Neuronal stem cell (in vitro differentiated cells): ENCODE measurements around the gene ALS2.
A peak's percentile ranks its signal among the peaks of the same experiment; 100 is the strongest.

Experiments
- DNase-seq: peaks from one replicate; pipeline ENCODE4 v3.0.0-alpha.2; 2013; ENCODE audit warnings: low spot score
- H2AFZ ChIP-seq: one replicate; pipeline ENCODE4 v1.6.1; 2013; ENCODE audit warnings: mild to moderate bottlenecking, low read length, inconsistent platforms
- H2AK5ac ChIP-seq: 2 replicates; pipeline ENCODE4 v1.6.1; 2013; ENCODE audit warnings: low read depth, mild to moderate bottlenecking, inconsistent platforms, low read length, moderate library complexity, mixed read lengths
- H2BK120ac ChIP-seq: 2 replicates; pipeline ENCODE4 v1.6.1; 2013; ENCODE audit warnings: low read depth, mild to moderate bottlenecking, inconsistent platforms, low read length, moderate library complexity, mixed read lengths
- H2BK12ac ChIP-seq: one replicate; pipeline ENCODE4 v1.6.1; 2013; ENCODE audit warnings: low read length, inconsistent platforms
- H2BK15ac ChIP-seq: 2 replicates; pipeline ENCODE4 v1.6.1; 2013; ENCODE audit warnings: mild to moderate bottlenecking, low read length, inconsistent platforms, mixed read lengths
- H2BK5ac ChIP-seq: one replicate; pipeline ENCODE4 v1.6.1; 2013; ENCODE audit warnings: inconsistent platforms, mild to moderate bottlenecking, low read length, moderate library complexity
- H3K14ac ChIP-seq: one replicate; pipeline ENCODE4 v1.6.1; 2013; ENCODE audit warnings: low read length, inconsistent platforms
- H3K18ac ChIP-seq: 2 replicates; pipeline ENCODE4 v1.6.1; 2013; ENCODE audit warnings: low read length, inconsistent platforms
- H3K23ac ChIP-seq: 2 replicates; pipeline ENCODE4 v1.6.1; 2013; ENCODE audit warnings: low read depth, mild to moderate bottlenecking, mixed read lengths, low read length, inconsistent platforms; ENCODE audit not compliant: poor library complexity
- H3K27ac ChIP-seq: replicated peaks from 3 replicates; pipeline ENCODE4 v1.5.1; 2013; ENCODE audit warnings: low read length, inconsistent platforms
- H3K27me3 ChIP-seq, 3 experiments: 2 replicates each; pipeline ENCODE4 v1.6.1; 2013; ENCODE audit warnings: low read length in 3 of 3, mild to moderate bottlenecking in 2 of 3, inconsistent platforms in 1 of 3, low read depth in 1 of 3, mixed read lengths in 1 of 3, moderate library complexity in 1 of 3; ENCODE audit not compliant: control insufficient read depth in 3 of 3, insufficient read depth in 3 of 3
- H3K36me3 ChIP-seq, 2 donors: replicated peaks in 1 of 2; 2 replicates each; pipeline ENCODE4 v1.6.1; 2013; ENCODE audit warnings: low read length in 2 of 2; ENCODE audit not compliant: control insufficient read depth in 2 of 2, insufficient read depth in 2 of 2
- H3K4ac ChIP-seq: 2 replicates; pipeline ENCODE4 v1.6.1; 2013; ENCODE audit warnings: inconsistent platforms, mild to moderate bottlenecking, low read length, moderate library complexity
- H3K4me1 ChIP-seq, 2 donors: 1 replicate in 1 of 2; 2 replicates in 1 of 2; pipeline ENCODE4 v1.6.1; 2013; ENCODE audit warnings: low read length in 2 of 2, low read depth in 1 of 2; ENCODE audit not compliant: control insufficient read depth in 2 of 2, insufficient read depth in 1 of 2
- H3K4me2 ChIP-seq: one replicate; pipeline ENCODE4 v1.6.1; 2013; ENCODE audit warnings: mild to moderate bottlenecking, low read length, inconsistent platforms; ENCODE audit not compliant: insufficient read depth, poor library complexity, severe bottlenecking
- H3K4me3 ChIP-seq, 2 donors: 2 replicates each; pipeline ENCODE4 v1.5.1; 2013; ENCODE audit warnings: low read length in 2 of 2, mild to moderate bottlenecking in 2 of 2, inconsistent platforms in 1 of 2, moderate library complexity in 1 of 2
- H3K79me1 ChIP-seq: one replicate; pipeline ENCODE4 v1.6.1; 2013; ENCODE audit warnings: low read depth, mild to moderate bottlenecking, inconsistent platforms, low read length, moderate library complexity
- H3K9ac ChIP-seq: one replicate; pipeline ENCODE4 v1.6.1; 2013; ENCODE audit warnings: mild to moderate bottlenecking, low read depth, low read length, inconsistent platforms; ENCODE audit not compliant: poor library complexity
- H3K9me3 ChIP-seq, 2 donors: replicated peaks in 1 of 2; 2 replicates each; pipeline versions ENCODE3 to v1.6.1; 2013; ENCODE audit warnings: low read length in 2 of 2, mild to moderate bottlenecking in 2 of 2, inconsistent platforms in 1 of 2, low read depth in 1 of 2, mixed read lengths in 1 of 2, moderate library complexity in 1 of 2; ENCODE audit not compliant: control insufficient read depth in 2 of 2, insufficient read depth in 1 of 2
- H4K8ac ChIP-seq: one replicate; pipeline ENCODE4 v1.6.1; 2013; ENCODE audit warnings: low read depth, mild to moderate bottlenecking, inconsistent platforms, low read length, moderate library complexity
- H4K91ac ChIP-seq: one replicate; pipeline ENCODE4 v1.6.1; 2013; ENCODE audit warnings: low read length, low read depth, mild to moderate bottlenecking, inconsistent platforms; ENCODE audit not compliant: poor library complexity
- WGBS, 2 donors: extraction: QIAGEN DNeasy Blood & Tissue Kit; methylation state at CpG; one replicate each; pipeline ENCODE4 v1.1.7; 2013; ENCODE audit warnings: missing lambda C conversion rate in 2 of 2, mixed read lengths in 1 of 2; ENCODE audit not compliant: insufficient read length in 2 of 2, insufficient replicate concordance in 1 of 2; ENCODE audit errors: extremely low coverage in 2 of 2; 5-methylcytosine and 5-hydroxymethylcytosine counted together

ALS2 gene

GRCh38 chr2:201781557-201782051 is 871 bp upstream of the ALS2 start:
- DNase-seq, result no peak
- Histone ChIP-seq H3K79me1 (peaks cover 1% of the 10 kb centered on the region), H2AFZ (peak overlapping the region; percentile 90), H3K36me3 (no peaks in the 10 kb centered on the region), H3K4me2 (peak overlapping the region; percentile 81), H4K8ac (peak overlapping the region; percentile 89), H3K27me3 (no peaks in the 10 kb centered on the region), H3K9ac (no peak overlapping the region), H2BK120ac (no peak overlapping the region), H3K4ac (no peak overlapping the region), H2BK15ac (no peak overlapping the region), H3K14ac (no peak overlapping the region), H2BK12ac (no peak overlapping the region), H2BK5ac (no peak overlapping the region), H3K4me1 (peaks cover 4 to 5% of the 10 kb centered on the region in 2 donors), H3K27ac (no peak overlapping the region), H3K18ac (no peak overlapping the region), H2AK5ac (no peak overlapping the region), H3K4me3 (peak overlapping the region; percentile 74 to 87), H4K91ac (no peak overlapping the region), H3K23ac (no peak overlapping the region), H3K9me3 (no peaks in the 10 kb centered on the region)
- no CpG with 5 or more reads among the region's 15 CpGs for WGBS, 2 donors

GRCh38 chr2:201779901-201780673 is 646 bp downstream of the ALS2 start:
- Histone ChIP-seq H3K79me1 (peaks cover 1% of the 10 kb centered on the region), H3K23ac (peak overlapping the region; percentile 92), H2BK5ac (peak overlapping the region; percentile 99), H3K4ac (no peak overlapping the region), H3K9ac (peak overlapping the region; percentile 91), H3K14ac (peak overlapping the region; percentile 73), H3K18ac (peak overlapping the region; percentile 92), H3K27me3 (no peaks in the 10 kb centered on the region), H3K4me2 (peak overlapping the region; percentile 71), H2AFZ (peak overlapping the region; percentile 90), H2BK120ac (peak overlapping the region; percentile 76), H2BK15ac (peak overlapping the region; percentile 27), H4K91ac (peak overlapping the region; percentile 40), H3K36me3 (no peaks in the 10 kb centered on the region), H2AK5ac (peak overlapping the region; percentile 85), H2BK12ac (no peak overlapping the region), H3K9me3 (no peaks in the 10 kb centered on the region), H4K8ac (no peak overlapping the region), H3K27ac (peak overlapping the region; percentile 76), H3K4me3 (peak overlapping the region; percentile 74 to 87), H3K4me1 (peaks cover 5 to 6% of the 10 kb centered on the region in 2 donors)
- WGBS, 2 donors, result no CpG with 5 or more reads among the region's 22 CpGs
- no peak for DNase-seq

- H3K4me1 ChIP-seq, result peaks cover 5 to 6% of the 10 kb centered on the region in 2 donors
- no peak overlapping the region for H3K4me3 ChIP-seq
- H3K9me3 ChIP-seq, result no peaks in the 10 kb centered on the region
- H2AFZ ChIP-seq, result no peak overlapping the region
- H3K27me3 ChIP-seq, result no peaks in the 10 kb centered on the region
- no peak overlapping the region for H3K4me2 ChIP-seq
- H4K8ac ChIP-seq, result no peak overlapping the region
- no peak overlapping the region for H2BK15ac ChIP-seq
- no peak for DNase-seq
- no peak overlapping the region for H3K27ac ChIP-seq
- no peak overlapping the region for H2BK120ac ChIP-seq
- H3K23ac ChIP-seq, result no peak overlapping the region
- no peak overlapping the region for H3K18ac ChIP-seq
- H4K91ac ChIP-seq, result no peak overlapping the region
- peaks cover 1% of the 10 kb centered on the region for H3K79me1 ChIP-seq
- no peak overlapping the region for H2BK5ac ChIP-seq
- H2BK12ac ChIP-seq, result no peak overlapping the region
- no peak overlapping the region for H3K14ac ChIP-seq
- H2AK5ac ChIP-seq, result no peak overlapping the region
- H3K4ac ChIP-seq, result no peak overlapping the region
- no peaks in the 10 kb centered on the region for H3K36me3 ChIP-seq
- H3K9ac ChIP-seq, result no peak overlapping the region
These were observed 2.9 kb downstream of the ALS2 start for GRCh38 chr2:201777869-201778268.

GRCh38 chr2:201777043-201777442 is 3.7 kb downstream of the ALS2 start:
- no peak overlapping the region for H3K14ac ChIP-seq
- H3K4me2 ChIP-seq, result no peak overlapping the region
- H3K4ac ChIP-seq, result no peak overlapping the region
- H3K79me1 ChIP-seq, result no peaks in the 10 kb centered on the region
- H4K8ac ChIP-seq, result no peak overlapping the region
- no peaks in the 10 kb centered on the region for H3K9me3 ChIP-seq
- H2BK15ac ChIP-seq, result no peak overlapping the region
- H3K36me3 ChIP-seq, result no peaks in the 10 kb centered on the region
- no peak overlapping the region for H4K91ac ChIP-seq
- H2BK120ac ChIP-seq, result no peak overlapping the region
- DNase-seq, result no peak
- peaks cover 5 to 6% of the 10 kb centered on the region in 2 donors for H3K4me1 ChIP-seq
- H3K27me3 ChIP-seq, result no peaks in the 10 kb centered on the region
- no peak overlapping the region for H3K4me3 ChIP-seq
- no peak overlapping the region for H3K27ac ChIP-seq
- no peak overlapping the region for H2AK5ac ChIP-seq
- H2BK5ac ChIP-seq, result no peak overlapping the region
- H2AFZ ChIP-seq, result no peak overlapping the region
- no peak overlapping the region for H3K18ac ChIP-seq
- no peak overlapping the region for H3K23ac ChIP-seq
- no peak overlapping the region for H3K9ac ChIP-seq
- no peak overlapping the region for H2BK12ac ChIP-seq
